ENCODE data around the gene TMEM54.

Gene TMEM54

DNA sequence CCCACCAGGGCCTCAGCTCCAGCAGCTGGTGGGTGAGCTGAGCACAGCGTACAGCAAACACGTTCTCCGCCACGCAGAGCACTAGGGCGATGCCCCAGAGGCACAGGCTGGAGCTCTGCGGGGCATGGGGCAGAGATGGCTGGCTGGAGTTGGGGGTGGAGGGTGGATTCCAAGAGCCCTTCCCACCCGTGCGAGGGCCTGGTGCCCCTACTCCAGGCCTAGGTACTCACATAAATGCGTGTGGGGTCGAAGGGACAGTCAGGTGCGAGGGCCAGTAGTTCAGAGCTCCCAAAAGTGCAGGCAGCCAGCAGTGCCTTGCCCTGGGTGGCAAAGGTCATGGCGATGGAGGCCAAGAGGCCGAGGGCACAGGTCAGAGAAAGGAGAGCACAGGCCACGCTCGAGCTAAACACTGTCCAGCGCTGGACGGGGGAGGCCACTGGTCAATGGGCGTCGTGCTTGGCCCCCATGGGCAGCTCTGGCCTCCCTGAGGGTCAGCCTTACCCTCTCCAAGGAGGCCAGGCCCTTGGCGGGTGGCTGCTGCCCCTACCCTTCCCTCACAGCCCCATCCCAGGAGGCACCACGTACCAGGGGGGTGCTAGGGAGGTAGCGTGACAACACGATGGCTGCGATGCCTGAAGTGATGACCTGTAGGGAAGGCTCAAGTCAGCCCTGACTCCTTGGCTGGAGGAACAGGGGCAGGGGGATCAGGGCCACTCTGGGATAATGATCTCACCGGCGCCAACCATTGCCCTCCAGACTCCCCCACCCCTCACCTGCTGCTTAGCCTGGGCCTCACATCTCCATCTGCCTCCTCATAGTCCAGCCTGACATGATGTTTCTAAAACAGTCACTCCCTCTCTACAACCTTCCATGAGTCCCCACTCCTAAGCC is 5.6 kb downstream of the TMEM54 start:
- no peak for DNase-seq (ENCODE audit: low spot score)

DNA sequence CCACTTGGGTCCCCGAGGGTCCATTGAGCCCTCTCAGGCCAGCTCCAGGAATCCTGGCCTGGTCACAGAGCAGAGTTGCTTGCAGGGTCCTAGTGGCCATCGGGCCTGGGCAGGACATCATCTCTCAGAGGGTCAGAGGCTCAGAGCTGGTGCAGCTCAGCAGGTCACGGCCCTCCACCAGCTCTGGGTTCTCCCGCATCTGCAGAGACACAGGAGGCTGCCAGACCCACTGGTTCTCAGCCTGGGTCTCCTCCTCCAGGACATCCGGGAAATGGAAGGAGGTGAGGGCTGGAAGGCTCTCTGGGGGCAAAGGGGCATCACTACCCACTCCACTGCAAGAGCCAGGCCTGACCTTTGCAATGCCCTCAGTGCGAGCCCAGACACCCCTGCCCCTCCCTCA is 6.5 kb downstream of the TMEM54 start:
- no peak for DNase-seq (ENCODE audit: low spot score)

DNA sequence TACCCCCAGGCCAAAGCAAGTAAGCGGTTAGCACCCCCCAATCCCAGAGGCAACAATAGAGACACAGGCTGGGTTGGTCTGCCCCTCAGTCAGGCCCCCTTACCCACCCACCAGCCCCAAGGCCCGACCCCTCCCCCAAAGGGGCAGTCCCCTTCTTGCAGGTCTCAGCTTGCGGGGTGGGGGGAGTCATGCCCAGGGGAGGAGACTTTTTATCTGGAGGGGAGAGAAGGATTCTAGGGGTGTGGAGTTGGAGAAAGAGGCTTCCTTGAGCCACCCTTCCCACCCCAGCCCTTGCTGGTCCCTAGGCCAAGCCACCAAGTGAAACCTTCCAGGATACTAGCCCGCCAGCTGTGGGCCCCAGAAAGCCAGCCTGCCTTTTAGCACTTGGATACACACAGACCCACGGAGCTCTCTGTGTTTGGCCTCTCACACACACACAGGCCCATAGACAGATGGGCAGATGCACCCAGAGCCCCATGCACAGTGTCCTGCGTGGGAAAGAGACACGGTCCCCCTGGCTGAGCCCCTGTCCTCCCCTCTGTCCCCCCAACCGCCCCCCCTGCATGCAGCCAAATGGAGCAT is 7.1 kb downstream of the TMEM54 start:
- DNase-seq (ENCODE audit: low spot score), result no peak

DNA sequence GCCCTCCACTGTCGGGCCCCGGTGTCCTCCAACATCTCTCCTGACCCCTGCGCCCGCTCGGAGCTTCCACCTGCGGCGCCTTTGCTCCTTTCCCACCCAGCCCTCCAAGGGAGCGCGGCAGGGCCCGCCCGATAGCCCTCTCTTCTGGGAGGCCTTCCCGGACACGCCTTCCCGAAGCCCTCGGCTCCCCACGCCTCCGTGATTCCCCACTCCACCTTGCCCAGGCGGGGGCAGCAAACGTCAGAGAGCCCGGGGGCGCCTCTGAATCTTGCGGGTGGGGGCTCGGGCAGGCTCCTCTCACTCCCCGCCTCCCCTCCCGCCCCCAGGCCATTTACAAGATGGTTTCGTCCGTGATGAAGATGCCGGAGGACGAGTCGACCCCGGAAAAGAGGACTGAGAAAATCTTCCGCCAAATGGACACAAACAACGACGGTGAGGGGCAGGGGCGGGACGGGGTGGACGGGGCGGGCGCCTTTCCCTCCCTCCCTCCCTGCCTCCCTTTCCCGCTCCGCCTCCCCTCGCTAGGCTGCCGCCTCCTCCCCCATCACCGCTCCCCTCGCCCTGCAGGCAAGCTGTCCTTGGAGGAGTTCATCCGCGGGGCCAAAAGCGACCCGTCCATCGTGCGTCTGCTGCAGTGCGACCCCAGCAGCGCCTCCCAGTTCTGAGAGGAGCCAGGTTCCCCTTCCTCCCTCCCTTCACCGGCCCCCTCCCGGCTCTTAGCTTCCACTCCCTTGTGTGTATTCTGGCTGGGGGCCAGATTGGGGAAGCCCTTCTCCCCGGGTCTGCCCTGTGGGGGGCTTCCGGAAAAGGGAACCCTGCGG is 7.8 kb downstream of the TMEM54 start:
- no peak for DNase-seq (ENCODE audit: low spot score)

DNA sequence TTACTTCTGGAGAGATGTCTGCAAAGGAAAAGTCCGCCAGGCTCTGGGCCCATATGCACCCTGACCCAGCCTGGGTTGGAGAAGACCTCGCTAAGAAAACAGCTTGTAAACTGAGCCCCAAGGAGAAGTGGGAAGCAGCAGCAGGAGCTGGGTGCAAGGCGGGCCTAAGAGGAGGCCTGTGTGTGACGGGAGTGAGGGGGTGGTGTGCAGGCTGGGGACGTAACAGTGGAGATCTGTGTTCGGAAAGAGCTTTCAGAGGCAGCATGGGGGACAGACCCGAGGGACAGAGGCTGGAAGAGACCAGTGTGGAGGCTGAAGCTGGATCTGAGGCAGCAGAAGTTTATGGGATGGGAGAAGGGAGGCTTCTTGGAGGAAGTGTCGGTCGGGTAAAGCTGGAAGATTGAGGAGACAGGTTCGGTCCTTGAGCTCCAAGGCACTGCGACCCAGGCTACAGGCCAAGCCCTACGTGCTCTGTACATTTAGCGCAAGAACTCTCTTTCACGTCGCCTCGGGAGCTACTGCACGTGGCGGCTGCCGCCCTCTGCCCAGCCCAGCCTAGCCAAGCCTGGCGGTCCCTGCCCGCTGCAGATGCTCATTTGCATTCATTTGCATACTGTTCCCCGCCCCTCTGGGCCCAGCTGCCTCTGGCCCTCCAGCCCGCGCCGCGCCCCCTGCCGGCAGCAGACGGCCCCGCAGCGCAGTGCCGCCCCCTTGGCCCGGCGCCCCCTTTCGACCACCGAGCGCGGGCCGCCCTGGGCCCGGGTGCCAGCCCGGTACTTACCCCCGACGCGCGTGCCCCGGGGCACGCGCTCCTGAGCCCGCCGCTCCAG is 8.6 kb downstream of the TMEM54 start:
- DNase-seq (ENCODE audit: low spot score), result no peak

DNA sequence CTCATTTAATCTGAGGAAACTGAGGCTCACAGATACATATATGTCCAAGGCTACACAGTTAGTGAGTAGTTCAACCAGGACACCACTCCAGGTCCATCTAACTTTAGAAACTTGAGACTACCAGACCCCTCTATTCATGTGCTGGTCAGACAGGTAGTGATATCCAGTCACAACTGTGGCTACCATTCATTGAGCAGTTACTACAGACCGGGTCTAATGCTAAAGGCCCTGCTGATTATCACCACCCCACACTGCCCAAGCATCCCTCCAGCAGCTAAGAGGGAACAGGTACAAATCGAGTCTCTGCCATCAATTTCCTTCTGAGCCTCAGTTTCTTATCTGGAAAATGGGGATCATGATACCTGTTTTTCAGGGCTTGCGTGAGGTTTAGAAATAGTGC is 9.6 kb downstream of the TMEM54 start:
- no peak for DNase-seq (ENCODE audit: low spot score)

DNA sequence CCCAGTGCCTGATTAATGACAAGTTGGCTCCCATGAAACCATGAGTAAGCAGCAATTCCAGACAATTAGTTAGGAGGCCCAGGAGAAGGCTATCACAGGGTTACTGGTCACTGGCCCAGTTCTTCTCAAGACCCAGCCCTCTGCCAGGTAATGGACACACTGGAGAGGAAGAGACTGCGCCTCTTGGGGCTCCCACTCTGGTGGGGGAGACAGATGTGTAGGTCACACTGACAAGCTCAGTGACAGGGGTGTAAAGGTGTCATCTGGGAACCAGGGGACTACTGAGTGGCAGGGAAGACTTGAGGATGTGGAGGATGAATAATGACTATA is 10.0 kb downstream of the TMEM54 start:
- no peak for DNase-seq (ENCODE audit: low spot score)

DNA sequence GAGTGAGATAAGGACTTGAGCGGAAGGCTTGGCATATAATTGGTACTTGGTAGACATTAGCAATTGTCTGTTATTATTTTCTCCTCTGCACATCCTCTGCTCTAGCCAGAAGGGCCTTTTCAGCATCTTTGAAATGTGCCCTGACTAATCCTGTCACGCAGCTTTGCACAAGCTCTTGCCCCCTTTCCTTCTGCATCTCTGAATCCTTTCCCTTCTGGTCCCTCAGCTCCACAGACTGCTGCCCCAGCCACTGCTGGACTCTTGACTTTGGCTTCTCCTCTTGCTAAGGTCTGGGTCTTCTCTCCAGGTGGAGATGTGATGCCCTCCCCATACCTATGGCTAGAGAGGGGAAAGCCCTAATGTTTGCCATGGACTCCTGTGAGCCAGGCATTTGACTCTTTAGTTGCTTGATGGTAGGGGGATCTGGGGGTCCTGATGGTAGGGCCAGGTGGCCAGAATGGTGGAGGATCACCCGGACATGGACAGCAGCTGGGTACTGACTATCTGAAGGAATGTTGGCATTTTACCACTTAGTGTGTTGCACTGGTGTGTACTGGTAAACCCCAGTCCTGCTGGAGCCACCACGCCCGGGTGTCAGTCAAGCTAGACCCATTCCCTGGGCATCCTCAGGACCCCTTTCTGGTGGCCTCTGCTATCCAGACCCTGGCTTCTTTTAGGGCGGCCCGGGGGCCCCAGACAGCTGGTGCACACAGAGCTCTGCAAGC is 10.5 kb downstream of the TMEM54 start:
- no peak for DNase-seq (ENCODE audit: low spot score)

DNA sequence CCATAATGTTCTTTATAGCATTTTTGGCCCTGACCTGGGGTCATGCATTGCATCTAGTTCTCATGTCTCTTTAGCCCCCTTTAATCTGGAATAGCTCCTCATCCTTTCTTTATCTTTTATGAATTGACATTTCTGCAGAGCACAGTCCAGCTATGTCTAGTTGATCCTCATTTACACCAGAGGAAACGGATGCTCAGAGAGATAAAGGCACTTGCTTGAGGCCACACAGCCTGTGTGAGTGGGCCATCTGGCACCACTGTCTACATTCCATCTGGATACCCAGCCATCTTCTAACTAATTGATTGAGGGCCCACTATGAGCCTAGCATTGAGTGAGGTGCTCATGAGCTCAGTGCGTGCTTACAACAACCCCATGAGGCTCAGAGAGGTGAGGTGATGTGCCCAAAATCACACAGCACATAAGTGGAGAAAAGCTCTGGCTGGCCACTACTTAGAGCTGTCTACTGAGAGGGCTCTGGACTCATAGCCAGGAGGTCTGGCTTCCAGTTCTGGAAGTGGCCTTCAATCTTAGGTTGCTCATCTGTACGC is 11.4 kb downstream of the TMEM54 start:
- DNase-seq (ENCODE audit: low spot score), result no peak

DNA sequence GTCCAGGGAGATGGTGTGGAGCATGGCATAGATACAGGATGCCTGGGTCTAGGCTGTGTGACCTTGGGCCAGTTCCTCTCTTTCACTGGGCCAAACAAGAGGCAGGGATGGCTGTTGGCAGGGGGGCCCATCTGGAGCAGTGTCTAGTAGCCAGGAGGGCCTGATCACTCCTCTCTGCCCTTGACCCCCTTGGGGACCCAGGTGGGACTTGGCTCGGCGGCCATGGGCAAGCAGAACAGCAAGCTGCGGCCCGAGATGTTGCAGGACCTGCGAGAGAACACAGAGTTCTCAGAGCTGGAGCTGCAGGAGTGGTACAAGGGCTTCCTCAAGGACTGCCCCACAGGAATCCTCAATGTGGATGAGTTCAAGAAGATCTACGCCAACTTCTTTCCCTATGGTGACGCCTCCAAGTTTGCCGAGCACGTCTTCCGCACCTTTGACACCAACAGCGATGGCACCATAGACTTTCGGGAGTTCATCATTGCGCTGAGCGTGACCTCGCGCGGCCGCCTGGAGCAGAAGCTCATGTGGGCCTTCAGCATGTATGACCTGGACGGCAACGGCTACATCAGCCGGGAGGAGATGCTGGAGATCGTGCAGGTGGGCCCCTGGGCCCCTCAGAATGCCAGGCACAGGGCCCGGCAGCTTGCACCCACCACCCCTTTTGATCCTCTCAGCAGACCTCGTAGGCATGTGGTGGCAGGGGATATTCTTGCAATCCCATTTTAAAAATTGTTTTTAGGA is 12.3 kb downstream of the TMEM54 start:
- no peak for DNase-seq (ENCODE audit: low spot score)

DNA sequence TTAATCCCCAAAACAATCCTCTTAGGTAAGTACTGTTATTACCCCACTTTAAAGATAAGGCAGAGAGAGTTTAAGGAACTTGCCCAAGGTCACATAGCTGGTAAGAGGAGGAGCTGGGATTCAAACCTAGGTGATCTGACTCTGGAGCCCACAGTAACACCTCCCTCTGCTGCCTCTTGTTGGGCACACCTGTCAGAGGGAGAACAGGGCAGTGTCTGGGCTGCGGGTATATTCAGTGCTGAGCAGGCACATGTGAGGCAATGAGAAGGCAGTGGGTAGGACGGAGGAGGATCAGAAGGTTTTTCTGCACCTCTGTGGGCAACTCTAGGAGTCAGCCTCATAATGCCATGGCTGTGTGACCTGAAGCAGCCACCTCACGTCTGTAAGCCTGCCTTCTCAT is 13.1 kb downstream of the TMEM54 start:
- DNase-seq (ENCODE audit: low spot score), result no peak

DNA sequence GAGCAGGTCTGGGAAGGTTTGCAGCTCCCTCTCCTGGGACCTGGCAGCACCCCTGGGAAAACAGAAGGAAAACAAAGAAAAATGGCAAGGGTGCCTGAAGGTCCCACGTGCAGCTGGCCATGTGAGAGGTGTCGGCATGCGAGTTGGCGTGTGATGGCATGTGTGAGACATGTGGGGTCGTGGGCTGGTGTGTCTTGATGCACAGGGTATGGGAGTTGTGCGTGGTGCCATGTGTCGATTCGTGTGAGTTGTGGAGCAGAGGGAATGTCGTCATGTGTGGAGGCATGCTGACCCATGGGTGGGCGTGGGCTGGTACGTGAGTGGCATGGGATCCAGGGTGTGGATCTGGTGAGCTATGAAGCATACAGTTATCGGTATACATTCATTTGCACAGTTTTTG is 13.6 kb downstream of the TMEM54 start:
- DNase-seq (ENCODE audit: low spot score), result no peak

DNA sequence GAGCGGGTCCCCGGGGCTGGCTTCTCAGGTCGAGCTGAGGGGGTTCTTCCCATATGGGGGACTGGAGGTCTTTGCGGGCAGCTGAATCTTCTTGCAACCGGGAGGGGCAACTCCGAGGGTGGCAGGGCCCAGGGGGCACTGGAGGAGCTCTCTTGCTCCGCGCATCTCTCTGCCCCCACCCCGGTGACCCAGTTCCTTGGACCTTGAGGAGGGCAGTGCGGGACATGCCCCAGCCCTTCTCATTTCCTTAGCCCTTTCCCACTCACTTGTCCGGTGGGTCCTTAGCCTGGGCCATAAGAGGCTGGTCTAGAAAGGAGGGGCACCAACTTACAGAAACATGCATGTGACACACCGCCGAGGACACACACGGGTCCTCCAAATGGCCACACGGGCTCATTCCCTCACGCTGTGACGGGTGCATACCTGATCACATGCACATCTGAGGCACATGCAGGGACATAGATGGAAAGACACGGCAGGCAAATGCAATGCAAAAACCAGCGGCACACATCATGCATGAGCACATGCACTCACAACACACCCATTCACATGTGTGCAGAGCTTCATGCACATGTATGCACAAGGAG is 14.3 kb downstream of the TMEM54 start:
- DNase-seq (ENCODE audit: low spot score), result no peak

DNA sequence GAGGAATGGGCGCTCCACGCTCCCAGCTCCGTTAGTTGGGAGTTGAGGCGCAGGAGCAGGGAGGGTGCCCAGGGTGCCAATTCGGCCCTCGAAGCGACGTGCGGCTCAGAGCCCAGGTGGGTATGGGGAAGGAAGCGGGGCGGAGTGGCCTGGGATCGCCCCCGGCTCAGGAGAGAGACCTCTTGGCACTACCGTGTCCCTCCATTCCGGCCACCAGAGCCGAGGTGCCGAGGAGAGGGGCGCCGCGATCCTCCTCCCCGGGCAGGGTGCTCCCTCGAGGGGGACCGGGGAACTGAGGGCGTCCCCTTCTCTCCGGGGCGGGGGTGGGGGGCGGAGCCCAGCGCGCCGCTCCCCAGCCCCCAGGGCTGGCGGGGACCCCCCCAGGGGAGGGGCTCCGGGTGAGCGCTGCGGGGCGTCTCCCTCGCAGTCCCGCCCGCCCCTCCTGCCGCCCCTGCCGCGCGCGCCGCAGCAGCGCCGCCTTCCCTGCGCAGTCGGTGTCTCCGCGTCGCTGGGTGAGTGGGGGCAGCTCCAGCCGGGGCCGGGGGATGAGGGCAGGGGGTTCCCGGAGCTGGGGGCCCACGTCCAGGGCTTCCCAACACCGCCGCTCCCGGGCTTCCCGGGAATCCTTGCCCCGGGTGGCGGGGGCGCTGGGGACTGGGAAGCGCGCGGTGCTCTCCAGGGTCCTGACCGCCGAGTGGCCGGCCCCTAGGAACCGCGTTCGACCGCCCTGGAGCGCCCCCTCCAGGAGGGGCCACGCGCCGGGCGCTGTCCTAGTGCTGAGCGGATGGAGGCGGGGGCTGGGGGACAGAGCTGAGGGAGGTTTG is 15.0 kb downstream of the TMEM54 start, which contains the start of gene HPCA:
HPCA (plus strand) TSS at position 488 of the 824 bp plus-strand sequence. CDS start 2,408 bp downstream, outside the sequence.
- no peak for DNase-seq (ENCODE audit: low spot score)

DNA sequence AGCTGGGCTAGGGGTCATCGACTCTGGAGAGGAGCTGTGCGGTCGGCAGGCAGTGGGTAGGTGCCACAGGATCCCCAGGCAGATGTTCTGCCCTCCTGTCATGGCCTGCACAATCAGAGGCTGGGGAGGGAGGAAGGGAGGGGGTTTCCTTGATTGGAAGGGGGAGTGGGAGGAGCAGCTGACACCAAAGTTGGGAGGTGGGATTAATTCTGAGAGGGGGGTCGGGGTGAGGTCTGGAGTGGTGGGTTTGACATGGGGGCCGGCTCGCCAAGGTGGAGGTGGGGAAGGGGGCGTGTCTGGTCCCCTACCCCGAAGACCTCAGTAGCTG is 15.5 kb downstream of the TMEM54 start:
- no peak for DNase-seq (ENCODE audit: low spot score)

DNA sequence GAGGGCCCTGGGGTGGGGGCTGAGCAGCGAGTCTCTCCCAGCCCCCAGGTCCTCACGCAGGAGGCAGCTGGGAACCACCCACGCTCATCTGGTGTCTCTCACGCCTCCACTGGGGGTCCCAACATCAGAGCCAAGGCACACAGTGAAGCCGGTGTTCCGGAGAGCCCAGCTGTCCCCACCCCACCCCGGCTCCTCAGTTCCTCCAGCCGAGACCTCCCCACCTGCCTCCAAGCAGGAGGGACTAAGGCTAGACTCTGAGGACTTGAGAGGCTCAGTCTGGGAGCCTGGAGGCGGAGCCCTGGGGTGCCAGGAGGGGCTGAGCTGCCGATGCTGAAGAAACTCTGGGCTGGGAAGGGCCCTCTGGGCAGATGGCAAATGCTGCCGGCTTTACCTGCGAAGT is 16.5 kb downstream of the TMEM54 start:
- DNase-seq (ENCODE audit: low spot score), result no peak

DNA sequence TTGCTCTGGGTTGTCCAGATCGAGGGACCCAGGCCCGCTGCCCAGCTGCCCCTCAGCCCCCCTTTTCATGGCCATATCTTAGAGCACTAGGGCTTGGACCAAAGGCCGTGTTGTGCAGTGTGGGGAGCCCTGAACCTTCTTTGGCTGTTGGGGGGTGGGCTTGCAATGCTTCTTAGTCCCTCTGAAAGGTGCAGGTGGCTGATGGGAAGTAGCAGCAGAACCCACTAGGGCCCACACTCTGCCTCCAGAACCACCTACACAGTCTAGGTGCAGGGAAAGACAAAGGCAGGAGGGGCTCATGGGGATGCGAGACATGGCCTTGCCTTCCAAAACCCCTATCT is 17.2 kb downstream of the TMEM54 start:
- DNase-seq (ENCODE audit: low spot score), result no peak

DNA sequence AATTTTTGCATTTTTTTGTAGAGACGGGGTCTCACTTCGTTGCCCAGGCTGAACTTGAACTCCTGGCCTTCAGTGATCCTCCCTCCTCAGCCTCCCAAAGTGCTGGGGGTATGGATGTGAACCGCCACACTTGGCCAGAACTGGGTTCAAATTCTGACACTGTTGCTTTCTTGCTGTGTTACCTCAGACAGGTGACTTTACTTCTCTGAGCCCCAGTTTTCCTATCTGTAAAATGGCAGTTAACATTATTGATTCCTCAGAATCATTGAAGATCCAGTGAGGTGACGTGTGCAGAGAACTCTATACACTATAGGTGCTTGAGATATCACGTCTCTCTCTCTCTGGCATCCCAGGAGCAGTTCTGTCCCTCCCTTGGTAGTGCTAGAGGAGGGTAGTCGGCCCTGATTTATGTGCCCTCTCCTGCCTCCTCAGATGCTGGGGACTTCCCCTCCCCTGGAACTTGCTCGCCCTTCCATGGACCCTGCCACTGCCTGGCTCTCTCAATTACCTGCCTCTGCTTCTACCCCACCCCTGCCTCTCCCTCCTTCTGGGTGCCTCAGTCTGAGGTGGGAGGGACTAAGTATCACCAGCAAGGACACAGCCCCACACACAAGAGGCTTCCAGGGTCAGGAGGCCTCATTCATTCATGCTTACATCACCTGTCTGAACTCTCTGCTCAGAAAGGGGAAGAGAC is 17.7 kb downstream of the TMEM54 start:
- no peak for DNase-seq (ENCODE audit: low spot score)
